GM23248 (cell line): ENCODE data around the gene RNU1-1.

Source experiments
- EZH2 ChIP-seq: fragments of 200-600 bp; sonication (generic); IDR thresholded peaks from 2 replicates; pipeline ENCODE4 v1.6.1; 2018; ENCODE audit warnings: antibody characterized with exemption, mild to moderate bottlenecking; ENCODE audit not compliant: insufficient read depth, poor library complexity, severe bottlenecking
- EZH2phosphoT487 ChIP-seq: fragments of 200-600 bp; sonication (generic); IDR thresholded peaks from 2 replicates; pipeline ENCODE4 v1.6.1; 2018; ENCODE audit warnings: antibody characterized with exemption, moderate library complexity, mild to moderate bottlenecking, low read depth; ENCODE audit not compliant: insufficient read depth

- no peak for TF ChIP-seq EZH2
- no peak for TF ChIP-seq EZH2phosphoT487
Measured at GRCh38 chr1:16491056-16491675, 22.9 kb downstream of the RNU1-1 start.
